ENCODE results near the gene ZNF423.
"Not testable (repeated sequence)": the region's sequence is repeated elsewhere in the genome, so short reads cannot be mapped to it uniquely, and the experiment has no call there.

ZNF423 gene

DNA sequence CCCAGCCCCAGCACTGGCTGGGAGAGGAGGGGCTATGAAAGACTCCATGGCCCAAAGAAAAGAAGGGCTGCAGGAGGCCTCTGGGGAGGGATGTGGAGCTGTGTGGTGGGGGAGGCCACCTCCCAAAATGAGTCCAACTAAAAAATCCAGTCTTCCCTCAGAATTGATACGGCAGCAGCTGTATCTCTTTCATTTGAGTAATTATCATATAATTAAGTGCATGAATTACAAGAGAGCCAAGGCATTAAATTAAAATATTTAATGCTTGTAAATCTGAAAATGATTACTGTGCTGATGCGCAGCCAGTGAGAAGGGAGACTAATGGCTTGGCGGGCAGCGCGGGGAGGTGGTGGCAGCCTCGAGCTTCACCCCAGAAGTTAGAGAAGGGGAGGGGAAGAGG, 289.5 kb downstream of the ZNF423 start:
- no peak for DNase-seq

DNA sequence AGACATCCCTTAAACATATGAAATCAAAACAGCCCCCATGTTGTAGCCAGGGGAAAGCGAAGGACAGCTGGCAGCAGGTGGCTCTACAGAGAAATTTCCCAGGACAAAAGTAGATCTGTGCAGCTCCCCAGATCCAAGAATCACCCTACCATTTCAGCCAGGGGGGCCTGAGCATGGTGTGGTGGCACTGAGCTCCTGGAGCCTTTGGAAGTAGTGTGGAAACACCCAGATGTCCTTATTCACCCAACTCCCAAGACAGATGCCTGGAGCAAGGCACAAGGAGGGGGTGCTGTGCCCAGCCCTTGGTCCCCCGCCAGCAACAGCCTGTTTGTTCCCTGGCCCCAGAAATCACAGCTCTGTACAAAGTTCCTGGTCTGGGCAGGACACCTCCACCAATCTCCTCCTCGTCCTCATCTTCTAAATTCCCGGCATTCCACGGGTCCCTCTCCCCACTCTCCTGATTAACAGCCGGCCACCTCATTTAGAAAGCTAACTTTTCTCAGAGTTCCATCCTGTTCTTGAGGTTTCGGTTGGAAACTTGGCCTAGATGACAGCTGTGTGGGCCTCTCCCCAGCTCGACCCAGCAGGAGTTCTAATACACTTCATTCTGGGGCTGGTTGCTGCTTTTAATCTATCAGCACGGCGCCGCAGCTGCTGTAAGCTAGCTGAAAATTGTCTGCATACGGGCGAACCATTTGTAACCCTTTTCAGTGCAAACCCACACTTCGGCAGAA, 291.2 kb downstream of the ZNF423 start:
- DNase-seq = no peak

DNA sequence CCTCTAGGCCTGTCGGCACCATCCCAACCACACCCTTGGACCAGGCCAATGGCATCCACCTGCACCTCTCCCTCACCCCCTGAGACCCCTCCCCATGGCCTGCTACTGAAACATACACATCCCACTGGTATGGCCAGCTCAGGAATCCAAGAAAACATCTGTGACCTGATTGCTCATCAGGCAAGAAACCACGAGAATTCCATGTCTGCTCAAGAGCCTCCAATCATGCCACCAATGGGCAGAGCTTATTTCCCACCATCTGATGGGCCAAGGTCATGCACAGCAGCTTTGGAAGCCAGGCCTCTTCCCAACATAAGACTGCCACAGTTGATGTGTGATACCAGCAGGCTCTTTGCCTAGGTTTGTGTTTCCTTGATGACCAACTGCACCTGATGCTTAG, 292.2 kb downstream of the ZNF423 start:
- DNase-seq = no peak

DNA sequence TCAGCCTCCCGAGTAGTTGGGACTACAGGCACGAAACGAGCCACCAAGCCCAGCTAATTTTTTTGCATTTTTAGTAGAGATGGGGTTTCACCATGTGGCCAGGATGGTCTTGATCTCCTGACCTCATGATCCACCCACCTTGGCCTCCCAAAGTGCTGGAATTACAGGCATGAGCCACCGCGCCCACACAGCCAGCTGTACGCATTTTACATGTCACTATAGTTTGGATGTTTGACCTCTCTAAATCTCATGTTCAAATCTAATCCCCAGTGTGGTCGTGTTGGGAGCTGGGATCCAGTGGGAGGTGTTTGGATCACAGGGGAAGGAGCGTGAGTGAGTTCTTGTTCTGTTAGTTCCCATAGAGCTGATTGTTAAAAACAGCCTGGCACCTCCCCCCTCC, 293.0 kb downstream of the ZNF423 start:
- DNase-seq = not testable (repeated sequence)

- no peak for DNase-seq
Measured at GRCh38 chr16:49562228-49562627, 293.7 kb downstream of the ZNF423 start.

- no peak for DNase-seq
Measured at GRCh38 chr16:49560004-49560830, 295.7 kb downstream of the ZNF423 start.

DNA sequence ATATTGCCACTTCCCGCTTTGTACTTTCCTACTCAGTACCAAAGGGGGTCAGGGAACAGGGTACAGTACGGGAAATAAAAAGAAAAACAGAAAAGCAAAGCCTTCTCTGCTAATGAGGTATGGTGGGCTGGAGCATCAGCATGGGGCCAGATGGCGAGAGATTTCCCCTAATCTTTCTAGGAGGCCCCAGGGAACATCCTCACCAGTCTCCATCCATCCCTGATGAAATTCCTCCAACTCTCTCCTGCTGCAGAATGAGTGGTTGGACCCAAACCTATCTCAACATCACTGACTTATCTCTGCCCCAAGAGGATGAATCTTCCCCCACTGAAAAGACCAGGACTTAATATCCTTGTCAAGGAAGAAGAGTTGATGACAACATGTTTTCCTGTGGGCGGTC, 296.7 kb downstream of the ZNF423 start:
- DNase-seq = no peak

DNA sequence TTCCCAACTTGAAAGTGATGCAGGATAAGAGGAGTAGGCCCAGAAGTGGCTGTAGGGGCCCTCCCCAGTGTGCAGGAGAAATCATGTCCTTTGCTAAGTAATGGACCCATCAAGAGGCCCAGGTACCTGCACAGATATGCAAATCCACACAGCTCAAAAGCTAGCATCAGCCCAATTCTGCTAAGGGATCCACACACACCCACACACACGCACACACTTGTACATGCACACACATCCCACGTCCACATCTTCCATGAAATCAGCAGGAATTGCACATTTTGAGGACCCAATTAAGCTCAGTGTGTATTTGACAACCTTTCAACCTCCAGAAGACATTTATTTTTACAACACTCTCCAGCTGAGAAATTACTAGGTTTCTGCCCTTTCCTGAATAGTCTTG, 297.5 kb downstream of the ZNF423 start:
- no peak for DNase-seq

DNA sequence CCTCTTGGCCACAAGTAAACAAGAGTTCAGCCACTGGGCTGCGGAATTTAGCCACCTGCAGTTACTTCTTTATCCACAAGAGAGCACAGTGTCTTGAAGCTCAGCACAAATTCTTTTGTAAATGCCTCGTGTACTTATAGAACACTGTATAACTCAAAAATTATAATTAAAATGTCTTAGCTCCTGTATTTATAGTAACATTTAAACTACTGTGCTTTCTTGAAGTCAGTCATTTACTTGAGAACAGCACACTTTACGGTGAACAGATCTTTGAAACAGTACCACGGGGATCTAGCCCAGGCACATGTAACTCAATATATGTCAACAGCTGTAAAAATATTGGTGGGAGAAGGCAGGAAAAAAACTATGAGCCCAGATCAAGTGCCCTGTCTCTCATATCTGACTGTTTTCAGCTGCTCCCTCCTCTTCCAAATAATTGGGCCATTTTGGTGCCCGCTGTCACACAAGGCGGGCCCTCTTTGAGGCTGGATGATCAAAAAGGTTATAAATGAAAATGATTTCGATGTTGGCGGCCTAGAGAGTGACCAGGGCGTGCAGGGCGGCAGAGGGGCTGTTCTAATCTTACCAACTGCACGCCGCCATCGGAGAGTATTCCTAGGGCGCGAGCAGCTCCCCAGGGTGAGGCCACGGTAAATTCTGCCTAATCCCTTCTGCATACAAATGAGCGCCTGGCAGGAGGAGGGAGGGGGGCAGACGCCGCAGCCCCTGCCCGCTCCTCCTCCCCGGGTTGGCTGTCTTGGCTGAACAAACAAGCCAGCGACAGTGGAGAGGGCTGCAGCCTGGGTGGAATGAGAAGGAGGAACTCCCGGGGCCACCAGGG, 299.1 kb downstream of the ZNF423 start:
- DNase-seq = no peak

GRCh38 chr16:49556249-49556605, 299.7 kb downstream of the ZNF423 start:
- DNase-seq = no peak

DNA sequence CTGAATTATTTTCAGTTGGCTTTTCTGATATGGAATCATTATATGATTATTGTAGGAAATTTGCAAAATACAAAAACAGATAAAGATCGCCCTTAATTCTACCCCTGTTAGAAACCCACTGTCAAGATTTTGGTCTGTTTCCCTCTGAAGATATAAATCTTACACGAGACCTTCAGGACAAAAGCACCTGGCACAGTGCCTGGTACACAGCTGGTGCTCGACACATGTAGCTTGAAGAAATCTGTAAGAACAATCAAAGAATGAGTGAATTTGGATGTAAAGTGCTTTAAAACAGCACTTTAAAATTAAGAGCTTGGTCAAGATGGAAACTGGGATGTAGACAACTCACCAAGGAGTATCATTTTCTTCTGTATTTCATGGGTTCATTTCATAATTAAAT, 301.2 kb downstream of the ZNF423 start:
- no peak for DNase-seq

DNA sequence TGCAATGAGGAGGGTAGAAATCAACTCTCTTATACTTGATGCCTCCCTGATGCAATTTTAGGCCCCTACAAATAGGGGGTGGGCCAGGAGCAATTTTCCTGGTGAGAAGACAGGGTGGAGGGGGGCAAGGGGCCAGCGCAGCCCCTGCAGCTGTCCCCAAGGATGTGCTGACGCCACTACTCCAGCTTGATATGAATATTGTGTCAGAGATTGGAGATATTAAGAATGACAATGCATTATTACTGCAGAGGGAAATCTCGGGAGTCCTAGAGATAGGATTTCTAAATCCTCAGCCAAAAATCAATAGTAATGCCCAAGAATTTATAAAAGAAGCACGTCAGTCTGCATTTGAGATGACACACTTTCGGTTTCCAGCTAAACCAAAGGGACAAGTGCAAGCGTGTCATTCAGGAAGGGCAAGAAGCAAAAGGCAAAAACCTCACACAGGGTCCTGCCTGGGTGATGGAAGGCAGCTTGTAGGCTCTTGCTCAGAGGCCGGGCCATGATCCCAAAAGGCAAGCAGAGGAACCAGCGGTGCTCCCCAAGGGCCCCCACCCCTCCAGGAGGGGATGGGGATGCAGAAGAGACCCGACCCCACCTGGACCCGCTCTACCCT, 303.5 kb downstream of the ZNF423 start:
- no peak for DNase-seq

DNA sequence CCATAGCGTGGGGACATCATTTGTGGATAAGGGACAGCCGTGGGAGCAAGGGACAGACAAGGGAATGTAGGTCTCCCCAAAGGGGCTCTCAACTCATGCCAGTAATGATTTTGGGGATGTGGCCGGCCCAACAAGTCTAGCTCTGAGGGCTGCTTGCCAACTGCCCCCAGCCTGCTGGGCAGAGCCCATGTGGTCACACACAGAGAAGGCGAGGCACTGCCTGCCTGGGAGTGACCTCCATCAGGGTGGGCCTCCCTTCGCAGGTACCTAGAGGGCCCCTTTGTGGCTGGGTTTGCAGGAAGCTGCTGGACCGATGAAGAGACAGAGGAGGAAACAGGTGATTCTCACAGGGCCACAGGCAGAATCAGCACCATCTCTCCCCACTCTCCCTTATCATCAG, 305.2 kb downstream of the ZNF423 start:
- no peak for DNase-seq

GRCh38 chr16:49550140-49550539, 305.8 kb downstream of the ZNF423 start:
- no peak for DNase-seq

- DNase-seq = no peak
Measured at GRCh38 chr16:49548325-49548970, 307.5 kb downstream of the ZNF423 start.

GRCh38 chr16:49547448-49547847, 308.5 kb downstream of the ZNF423 start:
- no peak for DNase-seq

- no peak for DNase-seq
Measured at GRCh38 chr16:49546735-49547134, 309.2 kb downstream of the ZNF423 start.

DNA sequence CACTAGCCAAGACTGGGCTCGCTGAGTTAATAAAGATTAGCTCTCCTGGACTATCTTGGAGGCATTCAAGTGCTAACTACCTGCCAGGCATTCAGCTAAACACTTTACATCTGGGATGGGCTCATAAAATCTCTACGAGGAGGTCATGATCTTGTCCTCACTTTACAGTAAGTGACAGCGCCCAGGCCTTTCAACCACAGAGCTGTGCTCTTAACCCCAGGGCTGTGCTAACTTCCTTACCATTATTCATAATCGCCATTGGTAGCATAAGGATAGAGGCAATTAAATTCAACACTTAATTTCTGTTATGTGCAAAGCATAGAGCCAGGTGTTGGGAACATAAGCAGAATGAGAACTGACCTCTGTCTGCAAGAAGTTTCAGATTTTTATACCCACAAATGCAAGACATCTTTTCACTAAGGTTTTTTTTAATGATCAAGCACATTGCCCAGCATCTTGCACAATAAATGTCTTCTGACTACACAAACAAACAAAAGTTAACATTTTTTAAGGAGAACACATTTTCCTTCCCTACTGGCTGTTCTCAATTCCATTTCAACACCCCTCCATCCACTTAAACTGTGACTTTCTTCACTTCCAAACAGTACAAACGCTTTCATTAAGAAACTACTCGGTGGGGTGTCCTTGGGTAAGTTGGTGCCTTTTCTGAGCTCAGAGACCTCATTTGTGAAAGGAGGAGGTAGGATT, 310.0 kb downstream of the ZNF423 start:
- DNase-seq = no peak

DNA sequence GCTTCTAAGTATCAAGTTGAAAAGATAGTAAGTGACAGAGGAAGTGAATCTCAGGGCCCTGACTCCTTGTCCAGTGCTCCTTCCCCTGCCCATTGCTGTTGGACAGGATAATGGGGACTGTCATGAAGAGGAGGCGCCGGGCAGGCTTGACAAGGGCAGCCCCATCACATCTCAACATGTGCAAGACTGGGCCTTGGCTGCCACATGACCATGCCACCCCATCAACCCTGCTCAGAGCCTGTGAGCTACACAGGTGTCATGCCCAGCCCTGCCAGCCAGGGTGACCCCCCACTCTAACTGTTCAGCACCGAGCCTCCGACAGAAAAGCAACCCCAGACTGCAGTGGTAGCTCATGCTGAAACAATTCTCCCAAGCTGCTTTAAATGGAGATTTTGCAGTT, 310.7 kb downstream of the ZNF423 start:
- DNase-seq = no peak

- DNase-seq = no peak
Measured at GRCh38 chr16:49544828-49545227, 311.1 kb downstream of the ZNF423 start.

- DNase-seq = no peak
Measured at GRCh38 chr16:49543631-49543946, 312.3 kb downstream of the ZNF423 start.

Measured in NCI-H226 (cell line).